SJSA1 (cell line): ENCODE results near the gene CRACR2A. TPM values are rescaled to one million over a fixed set of nuclear protein-coding genes. Genes with fewer than 3 reads are reported as not detected.

Experiments used
- DNase-seq, 2 experiments: peaks; one replicate each; pipeline ENCODE4 v3.0.0-alpha.2; 2015 to 2020; ENCODE audit warnings: low spot score in 2 of 2, low read depth in 1 of 2
- H3K27ac ChIP-seq: fragments of 250-450 bp; sonication (Bioruptor Pico); 2 replicates; pipeline ENCODE4 v1.5.1; 2020; ENCODE audit warnings: mild to moderate bottlenecking, moderate library complexity
- H3K27me3 ChIP-seq: fragments of 250-450 bp; sonication (Bioruptor Pico); replicated peaks from 2 replicates; pipeline ENCODE4 v1.5.1; 2020; ENCODE audit warnings: mild to moderate bottlenecking, moderate library complexity
- H3K36me3 ChIP-seq: fragments of 250-450 bp; sonication (Bioruptor Pico); 2 replicates; pipeline ENCODE4 v1.5.1; 2020; ENCODE audit warnings: mild to moderate bottlenecking
- H3K4me1 ChIP-seq: fragments of 250-450 bp; sonication (Bioruptor Pico); replicated peaks from 2 replicates; pipeline ENCODE4 v1.6.1; 2021; ENCODE audit warnings: mild to moderate bottlenecking
- H3K4me3 ChIP-seq: fragments of 250-450 bp; sonication (Bioruptor Pico); 2 replicates; pipeline ENCODE4 v1.5.1; 2020; ENCODE audit warnings: mild to moderate bottlenecking
- H3K9me3 ChIP-seq: fragments of 250-450 bp; sonication (Bioruptor Pico); replicated peaks from 2 replicates; pipeline ENCODE4 v1.5.1; 2020; ENCODE audit warnings: mild to moderate bottlenecking
- total RNA-seq: library from RNA; depleted of rRNA; stranded (reverse); fragments of >200 nt; shearing (Covaris generic); gene quantifications from 2 replicates; pipeline ENCODE4 v1.2.3, GENCODE V29; 2014

The CRACR2A gene
- total RNA-seq, 1 experiment from 2014 or later = 1.1 TPM

DNA sequence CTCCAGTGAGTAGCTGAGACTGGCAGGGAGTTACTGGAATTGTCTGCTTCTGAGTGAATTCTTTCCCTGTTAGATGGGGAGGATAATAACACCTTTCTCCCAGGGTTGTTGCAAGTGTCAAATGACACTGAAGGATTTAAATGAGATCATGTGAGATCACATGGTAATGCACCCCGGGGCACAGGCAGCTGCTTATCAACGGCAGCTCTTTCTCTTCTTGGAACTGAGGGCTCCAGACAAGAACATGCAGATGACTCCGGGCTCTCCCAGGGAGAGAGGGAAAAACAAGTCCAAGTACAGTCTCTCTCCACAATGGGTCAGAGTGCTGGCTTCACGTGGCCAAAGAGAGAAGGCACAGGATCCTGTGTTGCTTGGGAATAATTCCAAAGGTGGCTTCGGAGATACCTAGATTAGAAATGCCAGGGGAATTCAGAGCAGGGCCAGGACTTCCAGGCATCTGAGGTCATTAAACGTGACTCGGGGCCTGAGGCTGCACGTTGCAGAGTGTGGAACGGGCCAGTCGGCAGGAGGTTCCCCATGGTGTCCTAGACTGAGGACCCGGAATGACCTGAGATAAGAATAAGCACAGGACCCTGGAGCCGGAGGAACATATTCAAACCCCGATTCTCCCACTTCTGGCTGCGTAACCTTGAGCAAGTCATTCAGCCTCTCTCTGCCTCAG lies 152.7 kb downstream of the CRACR2A start:
- no peaks in the 10 kb centered on the region for H3K9me3 ChIP-seq
- no peak for DNase-seq
- no peaks in the 10 kb centered on the region for H3K36me3 ChIP-seq
- no peak overlapping the region for H3K27ac ChIP-seq
- no peaks in the 10 kb centered on the region for H3K4me1 ChIP-seq
- no peak overlapping the region for H3K4me3 ChIP-seq
- peaks cover 15% of the 10 kb centered on the region for H3K27me3 ChIP-seq

DNA sequence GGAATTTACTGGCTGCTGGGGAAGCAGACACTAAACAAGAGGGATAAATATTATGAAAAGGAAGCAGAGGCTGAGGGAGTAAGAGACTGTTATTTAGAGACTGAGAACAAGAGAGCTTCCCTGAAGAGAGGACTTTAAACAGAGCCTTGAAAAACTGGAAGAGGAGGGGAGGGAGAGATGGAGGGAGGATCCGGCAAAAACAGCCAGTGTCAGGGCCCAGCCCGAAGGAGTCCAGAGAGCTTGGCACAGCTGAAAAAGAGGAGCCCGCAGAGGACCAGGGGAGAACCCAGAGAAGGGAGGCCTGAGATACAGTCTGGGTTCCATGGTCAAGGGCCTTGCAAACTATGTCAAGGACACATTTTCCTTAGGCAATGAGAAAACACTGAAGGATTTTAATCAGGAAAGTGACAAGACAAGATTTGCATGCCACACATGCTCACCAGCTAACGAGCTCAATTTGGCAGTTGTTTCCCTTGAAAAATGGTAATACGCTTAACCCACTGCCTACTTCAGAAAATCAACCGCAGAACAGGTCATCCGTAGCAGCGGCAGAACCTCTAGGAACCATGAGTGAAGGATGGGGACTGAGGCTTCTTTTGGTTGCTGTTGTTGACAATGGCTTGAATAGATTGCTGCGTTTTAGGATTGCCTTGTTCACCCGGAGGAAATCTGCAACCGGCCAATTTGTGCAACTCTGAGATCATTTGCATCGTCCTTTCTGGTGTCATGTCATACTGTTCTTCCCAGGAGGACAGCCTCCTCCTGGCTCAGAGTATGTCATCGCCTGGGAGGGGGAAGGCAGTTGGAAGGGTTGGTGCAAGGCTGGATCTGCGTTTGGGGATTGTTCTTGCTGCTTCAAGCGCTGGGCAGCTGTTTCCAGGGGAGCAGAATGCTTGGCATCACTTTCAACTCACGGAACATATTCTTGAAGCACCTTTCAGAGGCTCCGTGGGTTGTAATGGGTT lies 153.7 kb downstream of the CRACR2A start:
- H3K4me3 ChIP-seq = no peak overlapping the region
- no peaks in the 10 kb centered on the region for H3K4me1 ChIP-seq
- H3K27ac ChIP-seq = no peak overlapping the region
- DNase-seq = no peak
- peaks cover 11% of the 10 kb centered on the region; the same call in 1 of the 2 replicates for H3K27me3 ChIP-seq
- H3K36me3 ChIP-seq = no peaks in the 10 kb centered on the region
- H3K9me3 ChIP-seq = no peaks in the 10 kb centered on the region

DNA sequence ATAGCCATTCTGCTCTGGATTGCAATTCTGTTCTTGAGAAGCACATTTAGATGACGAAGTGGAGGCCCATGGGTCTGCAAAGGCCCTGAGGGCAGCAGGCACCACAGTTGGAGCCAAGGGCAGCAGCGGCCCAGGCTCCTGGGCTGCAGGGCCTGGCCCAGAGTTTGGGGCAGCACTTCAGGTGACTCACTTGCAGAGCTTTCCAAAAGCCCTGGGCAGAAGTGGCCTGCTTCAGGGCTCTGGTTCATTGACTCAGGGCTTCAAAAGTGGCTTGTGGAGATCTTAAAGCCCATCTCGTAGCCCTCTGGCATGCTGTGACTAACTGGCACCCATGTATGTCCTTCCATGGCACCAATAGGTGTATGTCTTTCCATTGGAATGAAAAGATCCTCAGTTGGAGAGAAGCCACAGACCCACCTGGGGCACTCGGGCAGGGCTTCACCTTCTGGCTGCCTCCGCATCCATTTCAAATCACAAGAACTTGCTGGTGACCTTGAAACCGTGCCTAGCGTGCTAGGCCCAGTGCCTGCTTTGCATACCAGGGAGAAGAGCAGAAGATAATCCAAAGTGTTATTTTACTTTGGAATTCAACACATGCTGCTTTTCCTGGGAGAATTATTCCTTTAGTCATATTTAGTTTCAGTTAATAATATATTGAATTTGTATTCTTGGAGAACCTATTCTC lies 155.2 kb downstream of the CRACR2A start:
- Histone ChIP-seq H3K36me3 (no peaks in the 10 kb centered on the region), H3K4me1 (no peaks in the 10 kb centered on the region), H3K27me3 (0 out of 2 replicates have a peak, but pooled peaks cover 7% of the 10 kb centered on the region), H3K27ac (no peak overlapping the region), H3K9me3 (no peaks in the 10 kb centered on the region), H3K4me3 (no peak overlapping the region)
- DNase-seq = no peak

DNA sequence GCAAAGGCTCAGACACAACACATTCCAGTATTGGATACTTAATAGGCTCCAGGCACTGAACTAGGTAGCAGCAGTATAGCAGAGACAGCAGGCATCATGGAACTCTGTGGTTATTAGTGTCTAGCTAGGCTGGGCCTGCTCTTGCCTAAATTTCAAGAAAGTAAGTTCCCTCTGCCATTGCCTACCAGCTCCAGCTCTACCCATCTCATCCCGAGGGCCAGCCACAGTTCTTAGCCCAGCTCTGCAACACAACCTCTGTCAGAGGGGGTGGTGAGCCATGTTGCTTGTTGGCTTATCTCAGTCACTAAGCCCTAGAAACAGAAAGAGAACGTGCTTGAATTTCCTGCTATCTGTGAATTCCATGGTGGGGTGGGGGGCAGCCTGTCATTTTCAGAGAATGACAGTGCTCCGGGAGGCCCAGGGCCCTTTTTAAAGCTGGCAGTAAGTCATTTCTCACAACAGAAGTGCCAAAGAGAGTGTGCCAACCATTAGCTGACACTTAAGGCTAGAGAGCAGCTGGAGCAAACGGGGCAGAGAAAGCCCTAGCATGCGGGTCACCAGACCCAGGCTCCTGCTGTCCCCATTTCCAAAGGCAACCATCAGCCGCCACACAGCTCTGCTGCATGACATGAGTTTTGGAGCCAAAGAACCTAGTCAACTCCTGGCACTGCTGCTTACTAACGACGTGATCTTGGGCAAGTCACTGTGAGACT lies 156.1 kb downstream of the CRACR2A start:
- Histone ChIP-seq H3K4me3 (no peak overlapping the region), H3K27me3 (peaks cover 7% of the 10 kb centered on the region; the same call in 1 of the 2 replicates), H3K9me3 (no peaks in the 10 kb centered on the region), H3K36me3 (no peaks in the 10 kb centered on the region), H3K27ac (no peak overlapping the region), H3K4me1 (no peaks in the 10 kb centered on the region)
- DNase-seq = no peak

DNA sequence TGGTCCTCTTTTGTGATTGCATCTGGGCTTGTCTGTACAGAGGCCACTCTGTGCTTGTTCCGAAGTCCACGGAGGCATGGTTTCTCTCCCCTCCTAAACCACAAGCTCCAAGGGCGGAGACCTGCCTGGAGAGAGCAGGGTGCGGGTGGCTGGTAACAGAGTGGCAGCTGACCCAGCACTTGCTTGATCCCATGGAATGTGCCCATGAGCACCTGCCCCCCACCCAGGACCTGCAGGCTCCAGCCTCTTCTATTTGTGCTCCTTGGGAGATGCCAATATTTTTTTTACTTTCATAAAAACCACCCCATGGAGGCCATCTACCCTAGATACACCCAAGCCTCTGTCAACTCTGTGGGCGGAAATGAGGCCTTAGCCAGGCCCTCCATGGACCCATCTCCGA lies 157.2 kb downstream of the CRACR2A start:
- Histone ChIP-seq H3K27me3 (peaks cover 7% of the 10 kb centered on the region; the same call in 1 of the 2 replicates), H3K27ac (no peak overlapping the region), H3K4me1 (no peaks in the 10 kb centered on the region), H3K36me3 (no peaks in the 10 kb centered on the region), H3K4me3 (no peak overlapping the region), H3K9me3 (no peaks in the 10 kb centered on the region)
- no peak for DNase-seq

DNA sequence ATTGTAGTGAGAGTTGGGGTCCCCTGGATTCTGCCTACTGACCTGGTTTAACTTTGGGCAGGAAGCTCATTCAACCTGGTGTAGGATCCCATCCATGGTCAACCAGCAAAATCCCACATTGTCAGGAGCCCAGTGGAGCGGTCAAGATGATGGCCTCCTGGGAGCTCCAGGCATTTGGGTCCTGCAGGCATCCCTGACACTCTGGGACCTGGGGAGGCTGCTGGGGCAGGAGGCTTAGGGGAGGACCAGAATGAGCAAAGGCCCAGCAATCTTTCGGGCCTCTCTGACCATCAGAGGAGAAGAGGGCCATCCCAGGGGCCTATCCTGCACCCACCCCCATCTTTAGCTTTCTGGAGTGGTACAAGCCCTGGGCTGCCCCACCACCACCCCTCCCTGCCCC lies 157.9 kb downstream of the CRACR2A start:
- no peak for DNase-seq
- H3K4me1 ChIP-seq = no peaks in the 10 kb centered on the region
- no peak overlapping the region for H3K4me3 ChIP-seq
- no peaks in the 10 kb centered on the region for H3K36me3 ChIP-seq
- peaks cover 7% of the 10 kb centered on the region; the same call in 1 of the 2 replicates for H3K27me3 ChIP-seq
- H3K9me3 ChIP-seq = no peaks in the 10 kb centered on the region
- no peak overlapping the region for H3K27ac ChIP-seq

DNA sequence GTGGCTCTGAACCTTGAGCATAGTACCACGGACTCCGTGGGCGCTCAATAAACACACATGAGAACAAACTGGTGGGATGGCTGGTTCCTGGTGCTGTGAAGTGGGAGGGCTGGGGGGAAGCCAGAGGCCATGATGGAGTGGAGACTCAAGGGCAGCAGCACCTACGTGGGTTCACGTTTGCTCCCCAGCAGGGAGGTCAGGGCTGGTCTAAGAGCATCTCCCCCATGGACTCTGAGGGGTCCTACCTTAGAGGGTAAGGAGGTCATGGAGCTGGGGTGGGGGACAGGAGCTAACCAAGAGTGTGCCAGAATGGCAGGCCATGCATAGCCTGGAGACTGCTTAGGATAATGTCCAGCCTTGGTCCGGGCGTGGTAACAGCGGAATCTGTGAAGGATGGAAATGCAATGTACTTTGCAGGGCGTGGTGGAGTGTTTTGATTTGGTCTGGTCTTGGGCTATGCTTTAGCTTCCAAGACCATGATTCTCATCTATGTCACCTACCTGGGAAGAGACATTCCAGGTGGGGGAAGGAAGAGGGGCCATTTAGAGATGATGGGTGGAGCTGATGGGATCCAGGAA lies 158.9 kb downstream of the CRACR2A start:
- Histone ChIP-seq H3K36me3 (no peaks in the 10 kb centered on the region), H3K27ac (no peak overlapping the region), H3K27me3 (peaks cover 7% of the 10 kb centered on the region; the same call in 1 of the 2 replicates), H3K9me3 (no peaks in the 10 kb centered on the region), H3K4me1 (no peaks in the 10 kb centered on the region), H3K4me3 (no peak overlapping the region)
- DNase-seq = no peak

DNA sequence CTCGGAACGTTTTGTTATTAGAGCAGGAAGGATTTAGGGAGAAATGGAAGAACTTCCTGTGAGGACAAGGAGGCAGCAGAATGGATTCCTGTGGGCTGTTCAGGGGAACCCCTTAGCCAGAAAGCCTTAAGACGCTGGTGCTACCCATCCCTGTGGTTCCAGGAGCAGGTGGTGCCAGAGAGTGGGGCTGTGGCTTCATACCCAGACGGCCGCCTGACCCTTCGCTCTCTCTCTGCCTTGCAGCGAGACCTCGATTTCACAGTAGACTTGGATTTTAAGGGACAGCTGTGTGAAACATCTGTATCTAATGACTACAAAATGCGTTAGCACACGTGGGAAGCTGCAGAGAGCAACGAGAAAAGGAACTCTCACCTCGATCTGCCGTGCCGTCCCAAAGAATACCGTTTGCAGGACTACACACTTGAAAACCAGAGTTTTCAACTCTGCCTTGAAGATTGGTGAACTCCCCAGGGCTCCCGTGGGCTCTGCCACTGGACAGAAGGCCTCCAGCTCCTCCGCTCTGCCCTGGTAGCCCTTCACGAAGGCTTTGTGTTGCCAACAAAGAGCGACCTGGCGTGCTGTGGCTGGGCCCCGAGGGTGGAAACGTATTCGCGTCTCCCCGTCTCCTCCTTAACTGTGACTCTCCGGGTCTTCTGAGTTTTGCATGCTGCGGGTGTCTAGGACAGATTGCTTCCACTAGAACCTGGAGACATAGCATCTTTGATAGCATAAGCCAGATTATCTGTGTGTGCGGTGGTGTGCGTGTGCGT lies 159.9 kb downstream of the CRACR2A start:
- H3K36me3 ChIP-seq = no peaks in the 10 kb centered on the region
- no peak overlapping the region for H3K4me3 ChIP-seq
- no peak overlapping the region for H3K27ac ChIP-seq
- DNase-seq = no peak
- H3K27me3 ChIP-seq = peaks cover 2% of the 10 kb centered on the region; the same call in 1 of the 2 replicates
- no peaks in the 10 kb centered on the region for H3K9me3 ChIP-seq
- H3K4me1 ChIP-seq = no peaks in the 10 kb centered on the region

DNA sequence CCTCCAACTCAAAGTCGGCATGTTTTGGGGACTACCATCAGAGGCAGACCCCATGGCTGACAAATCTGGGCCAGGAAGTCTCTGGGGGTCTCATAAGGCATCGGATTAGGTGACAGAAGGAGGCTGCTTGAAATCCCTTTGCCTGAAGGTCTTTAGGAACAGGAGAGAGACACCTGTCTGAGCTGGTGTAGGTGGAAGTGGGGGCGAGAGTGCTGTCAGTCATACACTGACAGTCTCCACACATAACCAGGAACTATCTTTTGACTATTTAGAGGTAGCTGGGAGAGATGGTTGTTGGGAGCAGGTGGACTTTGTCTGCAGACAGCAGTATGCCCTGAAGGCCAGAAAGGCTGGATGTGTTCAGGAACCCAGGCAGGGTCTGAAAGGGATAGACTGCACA lies 163.2 kb downstream of the CRACR2A start:
- Histone ChIP-seq H3K27ac (no peak overlapping the region), H3K9me3 (no peaks in the 10 kb centered on the region), H3K4me3 (no peak overlapping the region), H3K4me1 (no peaks in the 10 kb centered on the region), H3K27me3 (peaks cover 2% of the 10 kb centered on the region; the same call in 1 of the 2 replicates), H3K36me3 (no peaks in the 10 kb centered on the region)
- DNase-seq = no peak

DNA sequence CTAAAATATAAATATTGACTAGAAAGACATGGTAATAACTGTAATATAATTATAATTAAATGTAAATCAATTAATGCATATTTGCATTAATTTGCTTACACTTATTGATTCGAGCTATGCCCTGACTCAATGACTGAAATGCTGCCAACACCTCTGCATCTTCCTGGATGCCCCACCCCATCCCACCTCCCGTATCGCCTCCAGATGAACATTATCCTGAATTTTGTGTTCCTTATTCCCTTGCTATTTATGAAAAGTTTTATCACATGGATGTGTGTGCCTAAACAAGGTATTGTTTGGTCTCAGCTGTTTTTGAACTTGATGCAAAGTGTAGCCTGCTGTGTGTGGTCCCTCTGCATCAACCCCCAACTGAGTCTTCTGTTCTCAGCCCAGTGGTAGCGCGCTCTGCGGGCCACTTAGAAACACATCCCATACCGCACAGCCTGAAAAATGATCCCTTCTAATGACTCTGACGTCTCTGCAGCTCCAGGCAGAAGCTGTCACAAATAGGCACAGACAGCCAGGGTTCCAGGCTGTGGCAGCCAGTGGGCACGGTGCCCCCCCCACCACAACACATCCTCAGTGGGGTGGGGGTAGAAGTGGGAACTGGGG lies 165.4 kb downstream of the CRACR2A start:
- no peaks in the 10 kb centered on the region for H3K4me1 ChIP-seq
- H3K4me3 ChIP-seq = no peak overlapping the region
- no peaks in the 10 kb centered on the region for H3K9me3 ChIP-seq
- no peaks in the 10 kb centered on the region; the same call in 1 of the 2 replicates for H3K27me3 ChIP-seq
- DNase-seq = no peak
- H3K27ac ChIP-seq = no peak overlapping the region
- H3K36me3 ChIP-seq = no peaks in the 10 kb centered on the region

DNA sequence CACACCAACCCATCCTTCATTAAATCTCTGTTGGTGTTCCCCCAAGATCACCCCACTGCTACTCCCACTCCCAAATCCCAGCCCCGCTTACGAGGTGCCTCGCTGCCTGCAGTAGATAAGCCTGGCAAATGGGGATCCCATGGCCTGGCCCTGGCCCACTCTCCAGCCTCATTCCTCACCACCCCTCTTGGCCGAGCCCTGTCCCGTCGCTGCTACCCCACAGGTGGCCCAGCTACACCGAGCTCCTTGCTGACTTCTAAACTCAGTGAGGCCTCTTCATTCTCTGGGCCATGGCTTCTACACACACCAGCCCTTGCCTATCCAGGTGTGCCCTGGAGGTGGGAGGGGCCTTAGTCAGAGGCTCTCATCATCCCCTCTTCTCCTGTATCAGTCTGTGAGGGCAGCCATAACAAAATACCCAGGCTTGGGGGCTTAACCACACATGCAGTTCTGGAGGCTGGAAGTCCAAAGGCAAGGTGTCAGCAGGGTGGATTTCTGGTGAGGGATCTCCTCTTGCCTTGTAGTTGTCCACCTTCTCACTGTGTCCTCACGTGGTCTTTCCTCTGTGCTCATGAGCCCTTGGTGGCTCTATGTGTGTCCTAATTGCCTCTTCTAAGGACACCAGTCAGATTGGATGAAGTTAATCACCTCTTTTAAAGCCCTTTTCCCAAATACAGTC lies 169.1 kb downstream of the CRACR2A start:
- H3K4me1 ChIP-seq = no peaks in the 10 kb centered on the region
- H3K27ac ChIP-seq = no peak overlapping the region
- H3K27me3 ChIP-seq = peaks cover 2% of the 10 kb centered on the region; the same call in 1 of the 2 replicates
- no peaks in the 10 kb centered on the region for H3K36me3 ChIP-seq
- H3K4me3 ChIP-seq = no peak overlapping the region
- no peaks in the 10 kb centered on the region for H3K9me3 ChIP-seq
- DNase-seq = no peak
